A673 (cell line): ENCODE data around the gene TOMM40L.

Experiments used
- EZH2 ChIP-seq: fragments of 200-600 bp; sonication (generic); IDR thresholded peaks from 2 replicates; pipeline ENCODE4 v1.6.1; 2017; ENCODE audit warnings: borderline replicate concordance, low read depth, mild to moderate bottlenecking, mixed read lengths, antibody characterized with exemption, low read length; ENCODE audit not compliant: poor library complexity, severe bottlenecking
- TF ChIP-seq, protein P1 (sequence below): fragments of 300-800, 200-600 bp; sonication (generic); conservative IDR thresholded peaks from 2 replicates; pipeline ENCODE4 v1.5.1; 2017; ENCODE audit warnings: low read depth, mild to moderate bottlenecking, antibody characterized with exemption, low read length, moderate library complexity, mixed read lengths

DNA sequence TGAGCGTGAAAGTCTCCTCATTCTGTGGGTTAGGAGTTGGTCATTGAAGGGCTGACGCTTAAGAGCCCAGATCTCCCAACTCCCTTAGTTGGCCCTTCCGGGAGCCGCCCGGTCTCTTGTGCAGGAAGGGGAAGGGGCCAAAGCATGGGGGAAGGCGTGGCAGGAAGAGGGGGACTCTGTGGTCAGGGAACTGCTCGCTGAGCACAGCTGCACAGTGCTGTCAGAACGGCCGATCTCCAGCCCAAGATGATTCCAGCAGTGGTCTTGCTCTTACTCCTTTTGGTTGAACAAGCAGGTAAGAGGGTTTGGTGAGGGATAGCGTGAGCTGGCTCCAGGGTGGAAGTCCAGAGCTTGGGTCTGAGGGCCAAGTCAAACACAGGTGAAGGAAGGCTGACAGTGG lies 10.8 kb upstream of the TOMM40L start, which contains the start of gene FCER1G:
- TF ChIP-seq, protein P1, sequence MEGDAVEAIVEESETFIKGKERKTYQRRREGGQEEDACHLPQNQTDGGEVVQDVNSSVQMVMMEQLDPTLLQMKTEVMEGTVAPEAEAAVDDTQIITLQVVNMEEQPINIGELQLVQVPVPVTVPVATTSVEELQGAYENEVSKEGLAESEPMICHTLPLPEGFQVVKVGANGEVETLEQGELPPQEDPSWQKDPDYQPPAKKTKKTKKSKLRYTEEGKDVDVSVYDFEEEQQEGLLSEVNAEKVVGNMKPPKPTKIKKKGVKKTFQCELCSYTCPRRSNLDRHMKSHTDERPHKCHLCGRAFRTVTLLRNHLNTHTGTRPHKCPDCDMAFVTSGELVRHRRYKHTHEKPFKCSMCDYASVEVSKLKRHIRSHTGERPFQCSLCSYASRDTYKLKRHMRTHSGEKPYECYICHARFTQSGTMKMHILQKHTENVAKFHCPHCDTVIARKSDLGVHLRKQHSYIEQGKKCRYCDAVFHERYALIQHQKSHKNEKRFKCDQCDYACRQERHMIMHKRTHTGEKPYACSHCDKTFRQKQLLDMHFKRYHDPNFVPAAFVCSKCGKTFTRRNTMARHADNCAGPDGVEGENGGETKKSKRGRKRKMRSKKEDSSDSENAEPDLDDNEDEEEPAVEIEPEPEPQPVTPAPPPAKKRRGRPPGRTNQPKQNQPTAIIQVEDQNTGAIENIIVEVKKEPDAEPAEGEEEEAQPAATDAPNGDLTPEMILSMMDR, result no peak
- no peak for TF ChIP-seq EZH2
